Fibroblast of mammary gland (primary cell): ENCODE data around the gene NSD1.

Experiments used
- DNase-seq: peaks from one replicate; pipeline ENCODE4 v3.0.0-alpha.2; 2010; ENCODE audit warnings: low read depth
- H3K4me3 ChIP-seq: 2 replicates; pipeline ENCODE4 v1.5.1; 2011; ENCODE audit warnings: low read depth, mild to moderate bottlenecking, low read length, moderate library complexity; ENCODE audit not compliant: control insufficient read depth
- TF ChIP-seq, protein P1 (sequence below): conservative IDR thresholded peaks from 2 replicates; pipeline ENCODE4 v1.5.1; 2011; ENCODE audit warnings: low read depth, low read length, inconsistent platforms; ENCODE audit not compliant: control insufficient read depth, insufficient read depth

Gene NSD1

DNA sequence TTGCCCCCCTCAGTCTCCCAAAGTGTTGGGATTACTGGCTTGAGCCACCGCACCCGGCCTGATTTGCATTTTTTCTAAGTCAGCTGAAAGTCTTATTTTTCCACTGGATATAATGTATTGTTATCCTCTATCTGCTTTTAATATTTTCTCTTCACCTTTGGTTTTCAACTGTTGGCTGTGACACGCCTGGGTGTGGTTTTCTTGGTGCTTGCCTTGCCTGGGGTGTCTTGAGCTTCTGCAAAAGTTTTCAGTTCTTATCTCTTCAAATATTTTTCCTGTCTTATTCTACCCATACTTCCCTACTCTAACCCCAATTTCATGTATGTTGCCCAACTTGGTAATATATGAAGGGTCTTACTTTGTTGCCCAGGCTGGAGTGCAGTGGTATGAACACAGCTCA, 182.4 kb downstream of the NSD1 start:
- no peak for DNase-seq
- H3K4me3 ChIP-seq: no peak overlapping the region
- TF ChIP-seq, protein P1, sequence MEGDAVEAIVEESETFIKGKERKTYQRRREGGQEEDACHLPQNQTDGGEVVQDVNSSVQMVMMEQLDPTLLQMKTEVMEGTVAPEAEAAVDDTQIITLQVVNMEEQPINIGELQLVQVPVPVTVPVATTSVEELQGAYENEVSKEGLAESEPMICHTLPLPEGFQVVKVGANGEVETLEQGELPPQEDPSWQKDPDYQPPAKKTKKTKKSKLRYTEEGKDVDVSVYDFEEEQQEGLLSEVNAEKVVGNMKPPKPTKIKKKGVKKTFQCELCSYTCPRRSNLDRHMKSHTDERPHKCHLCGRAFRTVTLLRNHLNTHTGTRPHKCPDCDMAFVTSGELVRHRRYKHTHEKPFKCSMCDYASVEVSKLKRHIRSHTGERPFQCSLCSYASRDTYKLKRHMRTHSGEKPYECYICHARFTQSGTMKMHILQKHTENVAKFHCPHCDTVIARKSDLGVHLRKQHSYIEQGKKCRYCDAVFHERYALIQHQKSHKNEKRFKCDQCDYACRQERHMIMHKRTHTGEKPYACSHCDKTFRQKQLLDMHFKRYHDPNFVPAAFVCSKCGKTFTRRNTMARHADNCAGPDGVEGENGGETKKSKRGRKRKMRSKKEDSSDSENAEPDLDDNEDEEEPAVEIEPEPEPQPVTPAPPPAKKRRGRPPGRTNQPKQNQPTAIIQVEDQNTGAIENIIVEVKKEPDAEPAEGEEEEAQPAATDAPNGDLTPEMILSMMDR: no peak

GRCh38 chr5:177317959-177318377, 184.4 kb downstream of the NSD1 start:
- DNase-seq: peak; percentile 80
- no peak overlapping the region for H3K4me3 ChIP-seq
- TF ChIP-seq, protein P1: peak; percentile 95

GRCh38 chr5:177319913-177320588, 186.5 kb downstream of the NSD1 start:
- TF ChIP-seq, protein P1: no peak
- H3K4me3 ChIP-seq: no peak overlapping the region
- no peak for DNase-seq

DNA sequence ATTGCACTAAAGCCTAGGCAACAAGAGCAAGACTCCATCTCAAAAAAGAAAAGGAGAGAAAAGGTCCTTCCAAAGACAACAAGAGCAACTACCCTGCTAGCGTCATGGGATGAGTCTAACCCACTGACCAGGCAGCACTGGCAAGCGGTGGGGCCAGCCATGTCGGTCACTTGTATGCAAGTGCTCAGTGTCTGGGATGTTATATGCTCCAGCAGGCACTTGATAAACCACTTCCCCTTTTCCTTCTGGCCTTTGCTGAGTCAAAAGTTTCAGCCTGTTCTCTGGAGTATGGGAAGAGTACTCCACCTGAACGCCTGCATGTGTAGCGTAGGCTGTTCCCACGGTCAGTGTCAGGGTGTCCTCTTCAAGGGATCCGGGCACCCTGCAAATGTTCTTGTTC, 187.3 kb downstream of the NSD1 start:
- H3K4me3 ChIP-seq: no peak overlapping the region
- DNase-seq: no peak
- TF ChIP-seq, protein P1: no peak

- TF ChIP-seq, protein P1: no peak
- no peak for DNase-seq
- H3K4me3 ChIP-seq: no peak overlapping the region
These were observed 192.4 kb downstream of the NSD1 start for GRCh38 chr5:177325868-177326381.

DNA sequence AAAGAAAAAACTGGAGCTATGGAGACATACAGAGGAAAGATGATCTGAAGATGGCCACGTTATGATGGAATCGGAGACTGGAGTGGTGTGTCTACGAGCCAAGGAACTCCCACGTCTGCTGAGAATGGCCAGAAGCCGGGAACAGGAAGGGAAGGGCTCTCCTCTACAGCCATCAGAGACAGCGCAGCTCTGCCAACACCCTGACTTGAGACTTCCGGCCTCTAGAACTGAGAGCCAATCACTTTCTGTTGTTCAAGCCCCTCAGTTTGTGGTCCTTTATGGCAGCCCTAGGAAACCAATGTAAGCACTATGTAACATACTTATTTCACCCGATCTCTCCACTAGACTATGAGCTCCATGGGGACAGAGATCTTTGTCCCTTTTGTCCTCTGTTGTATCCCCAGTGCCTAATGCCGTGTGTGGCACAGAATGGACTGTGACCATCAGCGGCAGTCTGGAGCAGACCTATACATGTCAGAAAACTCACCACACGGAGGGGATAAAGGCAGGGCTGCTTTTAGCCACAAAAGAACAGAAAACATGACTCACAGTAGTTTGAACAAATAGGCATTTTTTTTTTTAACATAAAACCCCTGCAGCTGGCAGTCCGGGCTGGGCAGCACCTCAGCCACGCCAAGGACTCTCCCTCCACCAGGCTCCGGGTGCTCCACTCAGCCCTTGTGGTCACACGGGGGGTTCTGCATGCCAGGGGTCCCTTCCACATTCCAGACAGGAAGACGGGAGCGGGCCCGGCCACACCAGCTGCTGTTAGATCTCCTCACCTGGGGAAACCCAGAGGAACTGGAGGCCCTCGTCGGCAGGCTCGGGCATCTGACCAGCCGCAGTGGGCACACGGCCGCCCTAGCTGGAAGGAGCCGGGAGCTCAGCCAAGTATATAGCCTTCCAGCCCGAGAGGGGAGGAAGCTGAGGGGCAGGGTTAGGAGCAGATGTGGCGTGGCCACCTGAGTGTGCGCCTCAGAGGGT, 194.3 kb downstream of the NSD1 start:
- H3K4me3 ChIP-seq: no peak overlapping the region

More for the DNA sequence above, 194.3 kb downstream of the NSD1 start:
- peak; percentile 83 for DNase-seq
- TF ChIP-seq, protein P1: peak; percentile 11
